ENCODE results near the gene POFUT2.

DNA sequence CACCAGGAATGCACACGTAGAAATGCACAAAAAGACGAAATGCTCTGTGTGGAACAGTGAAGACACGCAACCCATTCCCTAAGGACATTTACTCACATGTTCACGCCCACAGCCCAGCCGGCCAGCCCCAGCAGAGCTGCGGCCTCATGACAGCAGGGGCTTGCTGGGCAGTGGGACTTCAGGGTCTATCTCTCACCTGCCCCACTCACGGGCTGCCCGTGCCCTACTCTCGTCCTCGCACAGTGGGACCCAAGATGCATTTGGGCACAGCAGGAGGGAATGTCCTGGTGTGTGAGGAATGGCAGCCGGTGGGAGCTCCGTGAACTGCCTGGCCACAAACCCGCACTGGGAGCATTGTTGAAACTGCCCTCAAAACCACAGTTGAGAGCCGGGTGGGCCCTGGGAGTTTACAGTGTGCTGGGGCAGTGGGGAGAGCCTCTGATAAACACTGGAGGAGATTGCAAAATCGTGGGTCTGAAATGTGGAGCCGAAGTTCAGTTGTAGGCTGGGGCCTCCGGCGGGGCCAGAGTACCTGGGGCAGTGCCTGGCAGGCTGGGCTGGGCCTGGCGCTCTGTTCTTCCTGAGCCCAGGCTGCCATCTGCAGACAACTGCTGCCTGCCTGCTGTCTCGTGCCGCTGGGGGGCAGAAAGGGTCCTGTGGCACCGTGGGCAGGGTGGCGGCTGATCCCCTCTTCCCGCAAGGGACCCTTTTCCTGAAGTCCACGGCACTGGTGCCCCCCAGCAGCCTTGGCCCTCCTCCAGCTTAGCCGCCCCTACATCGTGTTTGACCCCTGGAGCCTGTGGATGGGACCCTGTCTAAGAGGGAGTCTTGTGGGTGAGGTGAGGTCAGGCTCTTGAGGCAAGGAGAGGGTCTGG lies 20.7 kb upstream of the POFUT2 start:
- no peak for TF ChIP-seq EZH2 (IDR thresholded peaks at IDR 0.05; ENCODE audit: borderline replicate concordance, low read length)
- TF ChIP-seq, protein P1, sequence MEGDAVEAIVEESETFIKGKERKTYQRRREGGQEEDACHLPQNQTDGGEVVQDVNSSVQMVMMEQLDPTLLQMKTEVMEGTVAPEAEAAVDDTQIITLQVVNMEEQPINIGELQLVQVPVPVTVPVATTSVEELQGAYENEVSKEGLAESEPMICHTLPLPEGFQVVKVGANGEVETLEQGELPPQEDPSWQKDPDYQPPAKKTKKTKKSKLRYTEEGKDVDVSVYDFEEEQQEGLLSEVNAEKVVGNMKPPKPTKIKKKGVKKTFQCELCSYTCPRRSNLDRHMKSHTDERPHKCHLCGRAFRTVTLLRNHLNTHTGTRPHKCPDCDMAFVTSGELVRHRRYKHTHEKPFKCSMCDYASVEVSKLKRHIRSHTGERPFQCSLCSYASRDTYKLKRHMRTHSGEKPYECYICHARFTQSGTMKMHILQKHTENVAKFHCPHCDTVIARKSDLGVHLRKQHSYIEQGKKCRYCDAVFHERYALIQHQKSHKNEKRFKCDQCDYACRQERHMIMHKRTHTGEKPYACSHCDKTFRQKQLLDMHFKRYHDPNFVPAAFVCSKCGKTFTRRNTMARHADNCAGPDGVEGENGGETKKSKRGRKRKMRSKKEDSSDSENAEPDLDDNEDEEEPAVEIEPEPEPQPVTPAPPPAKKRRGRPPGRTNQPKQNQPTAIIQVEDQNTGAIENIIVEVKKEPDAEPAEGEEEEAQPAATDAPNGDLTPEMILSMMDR (IDR thresholded peaks at IDR 0.05; ENCODE audit: low read length): no peak

All from OCI-LY1 (cell line).